Left kidney (tissue), 2 donors: ENCODE results near the gene TP53BP1. TPM values are rescaled to one million over a fixed set of nuclear protein-coding genes. Genes with fewer than 3 reads are reported as not detected.
A peak's percentile ranks its signal among the peaks of the same experiment; 100 is the strongest.
"Not testable (repeated sequence)": the region's sequence is repeated elsewhere in the genome, so short reads cannot be mapped to it uniquely, and the experiment has no call there.

ENCODE experiments used
- DNase-seq: peaks from one replicate; pipeline ENCODE4 v3.0.0-alpha.2; 2013
- polyA plus RNA-seq: library from polyadenylated mRNA; unstranded; fragments of 120-200 nt; gene quantifications from one replicate; pipeline ENCODE4 v1.2.1, GENCODE V29; 2013; ENCODE audit not compliant: insufficient read length

The TP53BP1 gene
- polyA plus RNA-seq, 1 donor = 110 TPM

GRCh38 chr15:43414196-43414595 is 78.8 kb downstream of the TP53BP1 start:
- DNase-seq = no peak

- no peak for DNase-seq
Measured at GRCh38 chr15:43412096-43412495, 80.9 kb downstream of the TP53BP1 start.

- DNase-seq = no peak
Measured at GRCh38 chr15:43410572-43411214, 82.3 kb downstream of the TP53BP1 start.

GRCh38 chr15:43408789-43409188 is 84.2 kb downstream of the TP53BP1 start:
- DNase-seq = no peak

GRCh38 chr15:43406808-43407207 is 86.1 kb downstream of the TP53BP1 start:
- DNase-seq = no peak

- no peak for DNase-seq
Measured at GRCh38 chr15:43406189-43406588, 86.8 kb downstream of the TP53BP1 start.

- DNase-seq = no peak
Measured at GRCh38 chr15:43404130-43404529, 88.8 kb downstream of the TP53BP1 start.

GRCh38 chr15:43403616-43404015 is 89.3 kb downstream of the TP53BP1 start:
- no peak for DNase-seq

GRCh38 chr15:43402255-43402654 is 90.7 kb downstream of the TP53BP1 start:
- DNase-seq = no peak

GRCh38 chr15:43393592-43393991 is 99.4 kb downstream of the TP53BP1 start:
- not testable (repeated sequence) for DNase-seq

GRCh38 chr15:43390723-43391122 is 102.2 kb downstream of the TP53BP1 start:
- no peak for DNase-seq

- no peak for DNase-seq
Measured at GRCh38 chr15:43383070-43383469, 109.9 kb downstream of the TP53BP1 start.

- DNase-seq = no peak
Measured at GRCh38 chr15:43382310-43382709, 110.6 kb downstream of the TP53BP1 start.

- no peak for DNase-seq
Measured at GRCh38 chr15:43378601-43379000, 114.4 kb downstream of the TP53BP1 start.

- DNase-seq = no peak
Measured at GRCh38 chr15:43376017-43376705, 116.8 kb downstream of the TP53BP1 start.

- DNase-seq = peak; percentile 85
Measured at GRCh38 chr15:43370975-43371974, 121.7 kb downstream of the TP53BP1 start, which contains the start of the genes TUBGCP4 and ZSCAN29. Gene TUBGCP4, plus strand, starts transcription at chr15:43371101. Its CDS starts 254 bp downstream, at chr15:43371355. Gene ZSCAN29, minus strand, starts transcription at chr15:43371043. Its CDS starts 1,130 bp downstream, at chr15:43369913.

- DNase-seq = peak; percentile 50
Measured at GRCh38 chr15:43370310-43370974, 122.5 kb downstream of the TP53BP1 start.

- DNase-seq = no peak
Measured at GRCh38 chr15:43361313-43361903, 131.5 kb downstream of the TP53BP1 start.

GRCh38 chr15:43360821-43361220 is 132.1 kb downstream of the TP53BP1 start:
- DNase-seq = no peak
